ENCODE measurements around the gene NTM. TPM values are rescaled to one million over a fixed set of nuclear protein-coding genes. Genes with fewer than 3 reads are reported as not detected.

The NTM gene
- total and polyA plus RNA-seq, 2 of the 8 experiments (the other 6 are each of a cell fraction or from before 2014, with no cell fraction given): 13.4 to 20.0 TPM

DNA sequence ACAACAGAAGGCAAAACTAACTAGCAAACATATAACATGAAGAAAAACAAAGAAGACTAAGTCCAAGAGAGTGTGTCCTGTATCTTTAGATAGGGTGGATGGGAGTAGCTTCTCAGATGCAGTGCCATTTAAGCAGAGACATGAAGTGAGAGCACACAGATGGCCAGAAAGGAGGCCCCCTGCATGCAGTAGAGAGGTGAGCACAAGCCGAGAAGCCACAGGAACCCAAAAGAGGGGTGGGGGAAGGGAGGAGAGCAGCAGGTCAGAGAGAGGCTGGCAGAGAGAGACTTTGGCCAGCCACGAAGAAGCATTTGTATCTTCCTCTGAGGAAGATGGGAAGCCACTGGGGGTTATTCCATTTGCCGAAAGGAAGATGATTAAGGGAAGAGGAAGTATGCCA is 86.7 kb downstream of the NTM start:
- WGBS, 2 experiments (ENCODE audit: extremely low coverage in 1 of 2, insufficient coverage in 1 of 2, insufficient read length in 1 of 2, insufficient replicate concordance in 2 of 2, low coverage in 1 of 2, low lambda C conversion rate in 2 of 2, missing lambda C conversion rate in 1 of 2): 71% methylated on average over 3 of the region's 3 CpGs; no CpG with 5 or more reads in 1 of the 2 experiments
- Histone ChIP-seq H3K79me1 (ENCODE audit: low read depth, low read length) (no peaks in the 10 kb centered on the region), H3K36me3 (ENCODE audit: control insufficient read depth in 2 of 4, insufficient read depth in 4 of 4, low read length in 3 of 4) (no peaks in the 10 kb centered on the region), H2BK12ac (ENCODE audit: low read depth, low read length) (no peak overlapping the region), H2BK15ac (ENCODE audit: low read length) (no peak overlapping the region), H3K79me2 (ENCODE audit: control insufficient read depth in 1 of 2, insufficient read depth in 2 of 2, low read length in 2 of 2) (no peaks in the 10 kb centered on the region), H3K4me2 (ENCODE audit: insufficient read depth in 1 of 2, low read depth in 2 of 2, low read length in 2 of 2) (no peak overlapping the region), H2BK120ac (replicated peaks; ENCODE audit: low read depth, low read length) (no peak overlapping the region), H3K9me3 (ENCODE audit: insufficient read depth in 2 of 2, low read depth in 1 of 2, low read length in 1 of 2) (no peaks in the 10 kb centered on the region), H4K20me1 (replicated peaks in 1 of 2; ENCODE audit: control insufficient read depth in 1 of 2, insufficient read depth in 2 of 2, low read length in 2 of 2) (no peaks in the 10 kb centered on the region), H4K5ac (ENCODE audit: insufficient read length, low read depth, low read length) (no peak overlapping the region), H3K56ac (replicated peaks; ENCODE audit: insufficient read length, low read depth, low read length) (no peak overlapping the region), H4K8ac (ENCODE audit: extremely low read depth, insufficient read depth, low read length) (no peak overlapping the region), H3K9ac (replicated peaks in 1 of 4; ENCODE audit: extremely low read depth in 1 of 4, low read depth in 3 of 4, low read length in 3 of 4) (no peak overlapping the region), H3K4ac (replicated peaks; ENCODE audit: insufficient read length, low read depth, low read length) (no peak overlapping the region), H4K91ac (replicated peaks; ENCODE audit: insufficient read length, low read length) (no peak overlapping the region), H2AK5ac (ENCODE audit: low read depth, low read length) (no peak overlapping the region), H3K4me3 (ENCODE audit: extremely low read depth in 1 of 4, insufficient read depth in 2 of 4, low read depth in 3 of 4, low read length in 4 of 4) (no peak overlapping the region), H3K4me1 (replicated peaks in 1 of 4; ENCODE audit: control insufficient read depth in 3 of 4, insufficient read depth in 4 of 4, low read length in 3 of 4) (peaks cover 0 to 4% (median 2%) of the 10 kb centered on the region in 4 experiments; a peak in 3 of 7 replicates), H2AFZ (ENCODE audit: low read length) (no peak overlapping the region), H2BK20ac (ENCODE audit: low read length) (no peak overlapping the region), H3K27me3 (replicated peaks in 1 of 4; ENCODE audit: control insufficient read depth in 3 of 4, extremely low read depth in 1 of 4, insufficient read depth in 3 of 4, low read length in 3 of 4) (no peaks in the 10 kb centered on the region), H3K27ac (ENCODE audit: low read depth, low read length) (no peak overlapping the region), H3K14ac (ENCODE audit: insufficient read length) (no peak overlapping the region), H3K18ac (ENCODE audit: extremely low read depth, low read length) (no peak overlapping the region), H3K23ac (ENCODE audit: insufficient read length) (no peak overlapping the region), H3K23me2 (ENCODE audit: low read depth, low read length) (no peaks in the 10 kb centered on the region), H2BK5ac (ENCODE audit: low read depth, low read length) (no peak overlapping the region)
- DNase-seq (ENCODE audit: low read depth in 1 of 2, low spot score in 2 of 2) (no peak), FAIRE-seq (no peak)
- ChIA-PET CTCF (ENCODE audit: partially characterized antibody) (interaction anchor here (0.9 to 13.1 kb wide), 4 partner anchors 10 to 393 kb away, joined by 3 to 149 read pairs (median 4); no protein-coding TSS in a partner anchor), POLR2A (ENCODE audit: partially characterized antibody) (no interaction called here)
- TF ChIP-seq EGR1 (IDR thresholded peaks at IDR 0.05; ENCODE audit: borderline replicate concordance, low read depth, low read length) (no peak), POLR2A (IDR thresholded peaks at IDR 0.05; ENCODE audit: control extremely low read depth in 1 of 2, low read depth in 2 of 2, low read length in 2 of 2) (no peak), CTBP2 (IDR thresholded peaks at IDR 0.05; ENCODE audit: borderline replicate concordance, insufficient read depth, insufficient read length, low read length) (no peak), CEBPB (IDR thresholded peaks at IDR 0.05; ENCODE audit: low read depth, low read length) (no peak), POLR2AphosphoS5 (IDR thresholded peaks at IDR 0.05; ENCODE audit: low read depth, low read length) (no peak), KDM5A (IDR thresholded peaks at IDR 0.05; ENCODE audit: low read length) (no peak)
- TF ChIP-seq, protein P1, sequence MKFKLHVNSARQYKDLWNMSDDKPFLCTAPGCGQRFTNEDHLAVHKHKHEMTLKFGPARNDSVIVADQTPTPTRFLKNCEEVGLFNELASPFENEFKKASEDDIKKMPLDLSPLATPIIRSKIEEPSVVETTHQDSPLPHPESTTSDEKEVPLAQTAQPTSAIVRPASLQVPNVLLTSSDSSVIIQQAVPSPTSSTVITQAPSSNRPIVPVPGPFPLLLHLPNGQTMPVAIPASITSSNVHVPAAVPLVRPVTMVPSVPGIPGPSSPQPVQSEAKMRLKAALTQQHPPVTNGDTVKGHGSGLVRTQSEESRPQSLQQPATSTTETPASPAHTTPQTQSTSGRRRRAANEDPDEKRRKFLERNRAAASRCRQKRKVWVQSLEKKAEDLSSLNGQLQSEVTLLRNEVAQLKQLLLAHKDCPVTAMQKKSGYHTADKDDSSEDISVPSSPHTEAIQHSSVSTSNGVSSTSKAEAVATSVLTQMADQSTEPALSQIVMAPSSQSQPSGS (IDR thresholded peaks at IDR 0.05; ENCODE audit: low read length): no peak
